B cell (primary cell): ENCODE results near the gene ALKBH6. TPM values are rescaled to one million over a fixed set of nuclear protein-coding genes. Genes with fewer than 3 reads are reported as not detected.

ENCODE experiments used
- ATAC-seq: fragments of 200-7000 bp; cut with Tn5 transposase; one replicate; pipeline ENCODE4 v1.10.0; 2021; ENCODE audit warnings: low read depth, mild to moderate bottlenecking, moderate number of reproducible peaks, moderate library complexity
- CTCF ChIA-PET: fragments of 350-600 bp; sonication (Branson Sonifier 250); formaldehyde crosslinking; loops from one replicate; lab custom pipeline; 2021; ENCODE audit warnings: antibody characterized with exemption, inconsistent platforms; lab: Charles Lee
- POLR2A ChIA-PET: fragments of 350-600 bp; sonication (Branson Sonifier 250); formaldehyde crosslinking; loops from one replicate; lab custom pipeline; 2021; ENCODE audit warnings: antibody characterized with exemption; lab: Charles Lee
- DNase-seq: peaks from one replicate; pipeline ENCODE4 v3.0.0; 2013
- H2AFZ ChIP-seq: 2 replicates; pipeline ENCODE4 v1.6.1; 2012; ENCODE audit warnings: mild to moderate bottlenecking, low read depth, low read length; ENCODE audit not compliant: insufficient read depth, poor library complexity, severe bottlenecking
- H3K27ac ChIP-seq, 2 donors: 1 replicate in 1 of 2; 2 replicates in 1 of 2; pipeline ENCODE4 v1.5.1; 2012 to 2013; ENCODE audit warnings: low read length in 2 of 2, mild to moderate bottlenecking in 2 of 2, moderate library complexity in 1 of 2
- H3K27me3 ChIP-seq, 4 experiments: fragments of 200-600 bp in 1 of 4; sonication (generic) in 1 of 4; replicated peaks in 1 of 4; 1 replicate in 2 of 4; 2 replicates in 2 of 4; pipeline versions ENCODE4 v1.6.1 to v1.7.0; 2013 to 2016; ENCODE audit warnings: low read length in 3 of 4, mild to moderate bottlenecking in 2 of 4, mixed read lengths in 1 of 4, moderate library complexity in 1 of 4; ENCODE audit not compliant: insufficient read depth in 4 of 4, control insufficient read depth in 3 of 4; ENCODE audit errors: control extremely low read depth in 1 of 4
- H3K36me3 ChIP-seq, 2 experiments: replicated peaks in 1 of 2; 1 replicate in 1 of 2; 2 replicates in 1 of 2; pipeline versions ENCODE4 v1.6.1 to v1.7.1; 2013; ENCODE audit warnings: low read length in 1 of 2; ENCODE audit not compliant: insufficient read depth in 2 of 2, control insufficient read depth in 1 of 2; ENCODE audit errors: control extremely low read depth in 1 of 2, extremely low read depth in 1 of 2
- H3K4me1 ChIP-seq, 2 donors: fragments of 200-600 bp in 1 of 2; sonication (generic) in 1 of 2; 1 replicate in 1 of 2; 2 replicates in 1 of 2; pipeline versions ENCODE4 v1.5.1 to v1.6.1; 2013 to 2017; ENCODE audit warnings: low read length in 2 of 2; ENCODE audit not compliant: control insufficient read depth in 2 of 2, insufficient read depth in 2 of 2
- H3K4me2 ChIP-seq: replicated peaks from 2 replicates; pipeline ENCODE3; 2012; ENCODE audit warnings: mild to moderate bottlenecking, low read depth, low read length; ENCODE audit not compliant: poor library complexity, severe bottlenecking
- H3K4me3 ChIP-seq, 5 experiments: fragments of 200-600 bp in 1 of 5; sonication (generic) in 1 of 5; 1 replicate in 3 of 5; 2 replicates in 2 of 5; pipeline versions ENCODE4 v1.5.1 to v1.7.0; 2011 to 2016; ENCODE audit warnings: low read length in 4 of 5, mild to moderate bottlenecking in 4 of 5, low read depth in 2 of 5, control low read depth in 1 of 5, moderate library complexity in 1 of 5; ENCODE audit not compliant: insufficient read depth in 1 of 5; ENCODE audit errors: control extremely low read depth in 1 of 5, extremely low read depth in 1 of 5
- H3K79me2 ChIP-seq: fragments of 200-600 bp; sonication (generic); one replicate; pipeline ENCODE4 v1.6.0; 2016; ENCODE audit warnings: low read length; ENCODE audit not compliant: control insufficient read depth, insufficient read depth
- H3K9ac ChIP-seq: fragments of 200-600 bp; sonication (generic); 2 replicates; pipeline ENCODE4 v1.6.1; 2017; ENCODE audit warnings: mild to moderate bottlenecking, low read length, moderate library complexity
- H3K9me3 ChIP-seq, 3 donors: one replicate each; pipeline versions ENCODE4 v1.6.1 to v1.7.1; 2013; ENCODE audit warnings: low read length in 2 of 3; ENCODE audit not compliant: control insufficient read depth in 2 of 3, insufficient read depth in 1 of 3; ENCODE audit errors: control extremely low read depth in 1 of 3
- H4K20me1 ChIP-seq: 2 replicates; pipeline ENCODE4 v1.6.0; 2012; ENCODE audit warnings: mild to moderate bottlenecking, low read length; ENCODE audit not compliant: insufficient read depth, control insufficient read depth, poor library complexity, severe bottlenecking
- H3K27ac Mint-ChIP-seq: one replicate; pipeline ENCODE4 v1.8.0; 2021; ENCODE audit warnings: mixed read lengths
- H3K27me3 Mint-ChIP-seq: one replicate; pipeline ENCODE4 v1.8.0; 2021; ENCODE audit warnings: mixed read lengths
- H3K4me1 Mint-ChIP-seq: one replicate; pipeline ENCODE4 v1.8.0; 2021; ENCODE audit warnings: mixed read lengths
- H3K4me3 Mint-ChIP-seq: one replicate; pipeline ENCODE4 v1.8.0; 2021; ENCODE audit warnings: mixed read lengths
- H3K9me3 Mint-ChIP-seq: one replicate; pipeline ENCODE4 v1.8.0; 2022; ENCODE audit warnings: mixed read lengths; ENCODE audit not compliant: insufficient read depth
- CTCF ChIP-seq: fragments of 200-600 bp; IDR thresholded peaks from one replicate; pipeline ENCODE4 v1.8.0; 2022; ENCODE audit warnings: antibody characterized with exemption, mild to moderate bottlenecking
- EZH2 ChIP-seq: IDR thresholded peaks from 2 replicates; pipeline ENCODE4 v1.6.1; 2012; ENCODE audit warnings: borderline replicate concordance, low read depth, mild to moderate bottlenecking, moderate library complexity, low read length; ENCODE audit not compliant: insufficient read depth, poor library complexity, severe bottlenecking
- WGBS: methylation state at CpG from one replicate; pipeline ENCODE4 v1.1.5; 2013; ENCODE audit warnings: missing lambda C conversion rate; ENCODE audit not compliant: insufficient coverage; 5-methylcytosine and 5-hydroxymethylcytosine counted together
- intact Hi-C: fragments of 100-400 bp; cut with micrococcal nuclease; formaldehyde crosslinking; loops from one replicate; pipeline ENCODE4 v1.10.0; 2022
- polyA plus RNA-seq: library from polyadenylated mRNA; depleted of rRNA; stranded (reverse); fragments of >200 nt; gene quantifications from 2 replicates; pipeline ENCODE4 v1.2.3, GENCODE V29; 2012
- total RNA-seq, 2 donors: library from RNA; stranded (reverse); fragments of 120-200 nt in 1 of 2; gene quantifications; 1 replicate in 1 of 2; 2 replicates in 1 of 2; pipeline versions ENCODE4 v1.2.3 to v1.2.4, GENCODE V29; 2013 to 2022

Gene ALKBH6
- total and polyA plus RNA-seq, 2 donors (not counting 1 experiment from before 2014, with no cell fraction given): 54.5 to 56.5 TPM

GRCh38 chr19:36047835-36048234 is 33.8 kb upstream of the ALKBH6 start:
- Mint-ChIP-seq H3K4me3 (no peak overlapping the region), H3K27me3 (no peaks in the 10 kb centered on the region), H3K27ac (no peak overlapping the region), H3K9me3 (no peaks in the 10 kb centered on the region), H3K4me1 (peaks cover 3% of the 10 kb centered on the region)
- no peak overlapping the region for H3K4me2 ChIP-seq
- H3K4me1 ChIP-seq: peaks cover 0 to 2% of the 10 kb centered on the region in 2 donors
- no peaks in the 10 kb centered on the region for H3K79me2 ChIP-seq
- no peak overlapping the region for H3K27ac ChIP-seq
- no peak overlapping the region for H3K9ac ChIP-seq
- no peak overlapping the region for H2AFZ ChIP-seq
- no peaks in the 10 kb centered on the region for H3K9me3 ChIP-seq
- no peaks in the 10 kb centered on the region for H4K20me1 ChIP-seq
- no peak overlapping the region for H3K4me3 ChIP-seq
- TF ChIP-seq EZH2 (no peak), CTCF (no peak)
- ChIA-PET POLR2A (no interaction called here), CTCF (no interaction called here)
- no peaks in the 10 kb centered on the region for H3K27me3 ChIP-seq
- intact Hi-C loops: no loop called here
- H3K36me3 ChIP-seq: no peaks in the 10 kb centered on the region
- DNase-seq (no peak), ATAC-seq (no peak)

GRCh38 chr19:36046443-36047050 is 32.5 kb upstream of the ALKBH6 start:
- no peak overlapping the region for H3K9ac ChIP-seq
- 97% methylated on average over 4 of the region's 5 CpGs for WGBS
- no peaks in the 10 kb centered on the region for H3K27me3 ChIP-seq
- no peaks in the 10 kb centered on the region for H4K20me1 ChIP-seq
- Mint-ChIP-seq H3K4me1 (peaks cover 3% of the 10 kb centered on the region), H3K27ac (no peak overlapping the region), H3K9me3 (no peaks in the 10 kb centered on the region), H3K4me3 (no peak overlapping the region), H3K27me3 (no peaks in the 10 kb centered on the region)
- H3K79me2 ChIP-seq: no peaks in the 10 kb centered on the region
- no peaks in the 10 kb centered on the region for H3K9me3 ChIP-seq
- DNase-seq: no peak
- ChIA-PET CTCF (no interaction called here), POLR2A (no interaction called here)
- ATAC-seq: no peak
- no peak overlapping the region for H3K4me2 ChIP-seq
- no peak overlapping the region for H3K27ac ChIP-seq
- H3K36me3 ChIP-seq: no peaks in the 10 kb centered on the region
- TF ChIP-seq CTCF (no peak), EZH2 (no peak)
- H2AFZ ChIP-seq: no peak overlapping the region
- H3K4me1 ChIP-seq: no peaks in the 10 kb centered on the region
- no peak overlapping the region for H3K4me3 ChIP-seq
- intact Hi-C loops: no loop called here
